Breast epithelium (tissue), 3 donors: ENCODE data around the gene MAPRE2.

ENCODE experiments used
- POLR2A ChIP-seq: fragments of 450-650 bp; IDR thresholded peaks from one replicate; pipeline ENCODE4 v1.6.1; 2016; ENCODE audit warnings: antibody characterized with exemption, mild to moderate bottlenecking, moderate library complexity
- POLR2AphosphoS5 ChIP-seq, 3 donors: sonication (generic); formaldehyde crosslinking; IDR thresholded peaks; one replicate each; pipeline ENCODE4 v1.6.1; 2017; ENCODE audit warnings: antibody characterized with exemption in 3 of 3
- TF ChIP-seq, protein P1 (sequence below), 3 donors: fragments of 450-650 bp; IDR thresholded peaks; one replicate each; pipeline ENCODE4 v1.5.1; 2016 to 2017; ENCODE audit warnings: antibody characterized with exemption in 3 of 3, mild to moderate bottlenecking in 3 of 3, moderate library complexity in 3 of 3

DNA sequence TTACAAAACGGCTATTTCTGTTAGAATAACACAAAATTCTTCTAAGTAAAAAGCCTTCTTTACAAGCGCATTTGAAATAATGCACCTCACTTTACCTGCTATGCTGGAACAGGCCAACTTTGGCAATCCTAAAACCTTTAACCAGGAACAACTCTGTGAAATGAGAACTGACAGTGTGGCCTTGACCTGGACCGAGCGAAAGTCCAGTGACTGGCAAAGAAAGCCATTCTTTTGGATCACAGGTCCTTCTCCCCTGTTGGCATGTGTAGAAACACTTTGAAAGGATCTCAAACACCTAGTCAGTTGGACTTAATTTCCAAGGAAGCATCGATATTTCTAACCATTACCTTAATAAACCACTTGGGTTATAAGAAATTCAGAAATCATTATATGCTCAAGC, 21.2 kb downstream of the MAPRE2 start:
- TF ChIP-seq, protein P1, sequence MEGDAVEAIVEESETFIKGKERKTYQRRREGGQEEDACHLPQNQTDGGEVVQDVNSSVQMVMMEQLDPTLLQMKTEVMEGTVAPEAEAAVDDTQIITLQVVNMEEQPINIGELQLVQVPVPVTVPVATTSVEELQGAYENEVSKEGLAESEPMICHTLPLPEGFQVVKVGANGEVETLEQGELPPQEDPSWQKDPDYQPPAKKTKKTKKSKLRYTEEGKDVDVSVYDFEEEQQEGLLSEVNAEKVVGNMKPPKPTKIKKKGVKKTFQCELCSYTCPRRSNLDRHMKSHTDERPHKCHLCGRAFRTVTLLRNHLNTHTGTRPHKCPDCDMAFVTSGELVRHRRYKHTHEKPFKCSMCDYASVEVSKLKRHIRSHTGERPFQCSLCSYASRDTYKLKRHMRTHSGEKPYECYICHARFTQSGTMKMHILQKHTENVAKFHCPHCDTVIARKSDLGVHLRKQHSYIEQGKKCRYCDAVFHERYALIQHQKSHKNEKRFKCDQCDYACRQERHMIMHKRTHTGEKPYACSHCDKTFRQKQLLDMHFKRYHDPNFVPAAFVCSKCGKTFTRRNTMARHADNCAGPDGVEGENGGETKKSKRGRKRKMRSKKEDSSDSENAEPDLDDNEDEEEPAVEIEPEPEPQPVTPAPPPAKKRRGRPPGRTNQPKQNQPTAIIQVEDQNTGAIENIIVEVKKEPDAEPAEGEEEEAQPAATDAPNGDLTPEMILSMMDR (IDR thresholded peaks at IDR 0.05): no peak
- TF ChIP-seq POLR2A (no peak), POLR2AphosphoS5 (IDR thresholded peaks at IDR 0.05) (no peak)
